GM10847 (cell line): Measurements from ENCODE around the gene ARID4A.

Experiments used
- POLR2A ChIP-seq: IDR thresholded peaks from 2 replicates; pipeline ENCODE4 v1.6.1; 2011; ENCODE audit not compliant: insufficient read length; ENCODE audit errors: extremely low read depth

Gene ARID4A

DNA sequence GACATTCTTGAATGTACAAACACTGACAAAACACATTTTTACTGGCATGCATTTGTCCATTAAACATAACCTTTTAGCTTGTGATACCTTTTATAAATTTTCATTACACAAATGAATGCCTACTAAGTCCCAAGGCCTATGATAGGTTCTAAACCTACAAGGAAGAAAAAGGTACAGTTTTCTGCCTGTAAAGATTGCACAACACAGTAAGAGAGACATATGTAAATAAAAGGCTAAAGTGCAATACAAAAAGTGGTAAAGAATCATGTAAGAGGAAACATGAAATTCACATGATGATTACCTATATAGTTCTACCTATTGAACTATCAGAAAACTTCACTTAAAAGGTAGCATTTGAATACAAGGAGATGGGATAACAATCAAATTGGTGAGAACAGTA is 14.6 kb upstream of the ARID4A start:
- no peak for TF ChIP-seq POLR2A

DNA sequence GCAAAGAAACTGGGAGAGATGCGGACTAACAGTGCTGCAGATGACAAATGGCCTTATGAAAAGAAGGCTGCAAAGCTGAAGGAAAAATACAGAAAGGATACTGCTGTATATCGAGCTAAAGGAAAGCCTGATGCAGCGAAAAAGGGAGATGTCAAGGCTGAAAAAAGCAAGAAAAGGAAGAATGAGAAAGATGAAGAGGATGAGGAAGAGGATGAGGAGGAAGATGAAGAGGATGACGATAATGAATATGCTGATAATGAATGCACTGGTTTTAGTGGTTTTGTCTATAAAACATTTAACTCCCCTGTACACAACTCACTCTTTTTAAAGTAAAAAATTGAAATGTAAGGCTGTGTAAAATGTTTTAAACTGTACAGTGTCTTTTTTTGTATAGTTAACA is 13.2 kb upstream of the ARID4A start:
- TF ChIP-seq POLR2A = no peak

DNA sequence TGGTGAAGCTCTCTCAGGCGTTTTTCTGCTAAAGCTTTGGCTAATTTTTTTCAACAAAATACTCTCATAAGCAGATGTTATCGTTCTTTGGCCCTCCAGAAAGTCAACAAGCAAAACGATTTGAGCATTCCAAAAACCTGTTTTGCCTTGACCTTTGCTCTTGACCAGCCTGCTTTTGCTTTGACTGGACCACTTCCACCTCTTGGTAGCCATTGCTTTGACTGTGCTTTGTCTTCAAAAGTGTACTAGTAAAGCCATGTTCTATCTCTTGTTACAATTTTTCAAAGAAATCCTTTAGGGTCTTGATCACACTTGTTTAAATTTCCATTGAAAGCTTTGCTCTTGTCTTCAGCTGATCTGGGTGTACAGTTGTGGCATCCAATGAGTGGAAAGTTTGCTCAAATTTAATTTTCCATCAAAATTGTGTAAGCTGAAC is 10.7 kb upstream of the ARID4A start:
- no peak for TF ChIP-seq POLR2A

DNA sequence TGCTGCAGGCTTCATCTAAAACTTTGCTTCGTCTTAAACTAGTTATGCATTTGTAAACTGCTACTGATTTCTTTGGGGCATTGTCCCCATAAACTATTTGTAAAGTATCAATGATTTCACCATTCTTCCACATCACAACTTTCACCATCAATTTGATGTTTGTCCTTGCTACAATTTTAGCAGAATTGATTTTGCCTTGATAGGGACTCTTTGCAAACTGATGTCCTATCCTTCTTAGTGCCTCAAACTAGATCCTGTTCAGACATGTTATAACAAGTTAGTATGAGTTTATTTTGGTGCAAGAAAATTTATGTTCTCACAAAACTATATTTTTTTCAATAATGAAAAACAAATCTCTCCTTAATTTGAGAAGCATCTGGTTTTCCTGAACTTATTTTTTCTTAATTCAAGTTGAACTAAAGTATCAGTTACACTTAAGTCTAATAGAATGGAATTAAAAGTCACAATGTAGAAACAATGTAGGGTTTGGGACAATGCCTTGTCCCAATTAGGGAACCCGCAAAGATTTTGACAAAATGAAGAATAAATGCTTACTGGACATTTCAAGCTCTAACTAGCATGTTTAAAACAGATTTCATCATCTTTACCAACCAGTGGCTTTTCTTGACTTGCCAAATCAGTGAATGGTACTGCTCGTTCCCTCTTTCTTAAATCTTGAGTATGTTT is 10.1 kb upstream of the ARID4A start:
- TF ChIP-seq POLR2A = no peak

- TF ChIP-seq POLR2A = no peak
Observed at GRCh38 chr14:58291646-58292045, 6.7 kb upstream of the ARID4A start.

GRCh38 chr14:58292187-58292586 is 6.2 kb upstream of the ARID4A start:
- no peak for TF ChIP-seq POLR2A

DNA sequence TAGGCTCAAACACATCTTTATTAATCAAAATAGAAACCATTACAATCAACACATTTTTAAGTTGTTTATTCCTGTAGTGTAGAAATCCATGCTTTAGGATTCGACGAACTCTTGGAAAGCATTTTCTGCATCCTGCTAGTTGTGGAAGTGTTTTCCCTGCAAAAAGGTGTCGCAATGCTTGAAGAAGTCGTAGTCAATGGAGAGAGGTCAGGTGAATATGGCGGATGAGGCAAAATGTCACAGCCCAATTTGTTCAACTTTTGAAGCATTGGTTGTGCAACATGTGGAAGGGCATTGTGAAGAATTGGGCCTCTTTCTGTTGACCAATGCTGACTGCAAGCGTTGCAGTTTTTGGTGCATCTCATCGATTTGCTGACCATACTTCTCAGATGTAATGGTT is 4.2 kb upstream of the ARID4A start:
- TF ChIP-seq POLR2A = no peak

DNA sequence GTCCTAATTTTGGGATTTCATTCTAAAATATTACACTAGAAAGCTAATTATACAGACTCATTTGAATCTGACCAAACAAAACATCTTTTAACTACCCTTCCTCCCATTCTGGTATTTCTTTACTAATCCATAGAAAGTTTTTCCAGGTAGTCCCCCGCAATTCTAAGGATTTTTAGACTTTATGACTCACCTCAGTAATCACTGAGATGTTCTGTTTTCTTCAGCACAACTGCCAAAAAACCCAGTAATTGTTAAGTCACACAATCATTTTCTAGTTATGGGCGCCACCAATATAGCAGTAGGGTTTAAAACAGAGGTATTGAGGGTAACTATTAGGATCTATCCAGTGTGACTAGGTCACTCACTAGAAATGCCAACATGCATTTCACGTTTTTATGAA is 1.6 kb upstream of the ARID4A start:
- TF ChIP-seq POLR2A = no peak

GRCh38 chr14:58297412-58297761 is 968 bp upstream of the ARID4A start:
- no peak for TF ChIP-seq POLR2A

- TF ChIP-seq POLR2A = peak; percentile 83
Observed at GRCh38 chr14:58297762-58298476, 436 bp upstream of the ARID4A start.

DNA sequence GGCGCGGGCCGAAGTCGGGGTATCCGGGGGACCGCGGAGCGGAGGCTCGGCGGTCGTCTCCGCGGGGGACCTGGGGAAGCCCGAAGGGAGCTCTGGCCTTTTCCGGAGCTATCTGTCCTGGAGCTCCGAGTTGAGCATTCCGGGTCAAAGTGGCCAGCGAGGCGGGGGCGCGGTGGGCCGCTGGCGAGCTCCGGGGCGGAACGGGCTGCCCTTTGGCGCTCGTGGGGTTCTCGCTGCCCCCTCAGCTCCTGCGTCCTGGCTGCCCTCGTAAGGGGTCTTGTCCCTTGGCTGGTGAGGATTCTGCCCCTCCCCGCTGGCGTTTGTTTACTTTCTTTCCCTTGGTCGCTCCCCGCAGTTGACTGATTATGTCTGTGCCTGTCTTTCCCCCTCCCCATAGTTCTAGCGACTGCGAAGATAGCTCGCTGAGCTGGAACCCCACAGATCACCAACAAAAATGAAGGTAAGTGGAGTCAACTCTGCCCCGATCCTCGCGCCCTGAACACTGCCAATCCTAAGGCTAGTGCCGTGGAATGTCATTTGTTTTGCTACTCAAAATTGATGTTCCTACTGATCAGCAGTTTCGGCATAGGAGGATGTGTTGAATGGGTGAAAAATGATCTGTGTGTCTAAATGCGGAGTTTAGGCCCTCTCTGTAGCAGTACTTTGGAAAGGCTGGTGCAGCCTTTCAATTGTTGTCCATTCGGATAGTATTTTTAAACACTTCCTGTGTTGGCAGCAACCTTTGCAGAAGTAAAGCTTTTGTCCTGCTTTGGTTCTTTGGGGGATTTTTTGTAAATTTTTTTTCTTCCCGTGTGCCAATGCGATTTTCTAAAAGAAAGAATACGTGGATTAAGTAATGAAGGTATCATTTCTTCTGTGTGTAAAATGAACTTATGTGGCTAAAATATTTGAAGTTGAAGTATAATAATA is 1.3 kb downstream of the ARID4A start:
- TF ChIP-seq POLR2A = no peak

DNA sequence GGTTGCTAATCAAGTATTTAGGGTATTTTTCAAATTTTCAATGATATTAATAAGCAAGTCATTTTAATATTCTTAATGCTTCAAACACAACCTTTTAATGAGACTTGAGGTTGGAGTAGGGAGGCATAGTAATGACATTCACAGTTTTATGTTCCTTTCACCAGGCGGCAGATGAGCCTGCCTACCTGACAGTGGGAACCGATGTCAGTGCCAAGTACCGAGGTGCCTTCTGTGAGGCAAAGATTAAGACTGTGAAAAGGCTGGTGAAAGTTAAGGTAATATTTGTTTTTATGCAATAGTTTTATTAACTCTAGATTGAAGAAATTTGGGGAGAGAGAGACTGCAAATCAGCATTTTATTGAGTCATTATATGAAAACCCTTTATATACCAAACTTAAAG is 3.1 kb downstream of the ARID4A start:
- TF ChIP-seq POLR2A = no peak

DNA sequence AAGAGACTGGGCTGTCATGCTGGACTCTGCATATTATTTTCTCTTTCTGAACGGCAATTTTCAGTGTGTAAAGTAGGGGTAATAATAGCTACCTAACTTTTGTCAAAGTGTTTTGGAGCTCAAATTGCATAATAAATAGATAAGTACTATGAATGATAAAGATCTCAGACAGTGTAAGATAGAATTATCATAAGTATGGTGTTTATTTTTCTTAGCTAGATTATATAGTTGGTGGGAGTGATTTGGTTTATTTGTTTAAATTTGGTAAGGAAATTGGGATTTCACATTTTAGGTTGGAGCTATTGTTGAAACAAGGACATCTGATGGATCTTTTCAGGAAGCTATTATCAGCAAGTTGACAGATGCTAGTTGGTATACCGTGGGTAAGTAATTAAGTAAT is 7.4 kb downstream of the ARID4A start:
- no peak for TF ChIP-seq POLR2A

- no peak for TF ChIP-seq POLR2A
Observed at GRCh38 chr14:58307597-58308316, 9.4 kb downstream of the ARID4A start.

DNA sequence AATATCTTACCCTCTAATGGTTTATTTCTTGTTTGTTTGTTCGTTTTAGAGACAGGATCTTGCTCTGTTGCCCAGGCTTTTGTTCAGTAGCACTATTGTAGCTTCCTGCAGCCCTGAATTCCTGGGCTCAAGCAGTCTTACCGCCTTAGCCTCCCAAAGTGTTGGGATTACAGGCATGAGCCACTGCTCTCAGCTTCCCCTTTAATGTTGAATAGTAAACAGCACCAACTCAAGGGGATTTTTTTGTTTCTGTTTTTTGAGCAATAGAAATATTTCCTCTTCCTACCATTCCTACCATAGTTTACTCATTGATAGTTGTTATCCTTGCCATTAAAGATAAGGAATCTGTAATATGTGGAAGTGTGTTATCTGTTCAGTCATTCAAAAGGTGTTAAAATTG is 10.7 kb downstream of the ARID4A start:
- TF ChIP-seq POLR2A = no peak

GRCh38 chr14:58313699-58314098 is 15.3 kb downstream of the ARID4A start:
- no peak for TF ChIP-seq POLR2A

DNA sequence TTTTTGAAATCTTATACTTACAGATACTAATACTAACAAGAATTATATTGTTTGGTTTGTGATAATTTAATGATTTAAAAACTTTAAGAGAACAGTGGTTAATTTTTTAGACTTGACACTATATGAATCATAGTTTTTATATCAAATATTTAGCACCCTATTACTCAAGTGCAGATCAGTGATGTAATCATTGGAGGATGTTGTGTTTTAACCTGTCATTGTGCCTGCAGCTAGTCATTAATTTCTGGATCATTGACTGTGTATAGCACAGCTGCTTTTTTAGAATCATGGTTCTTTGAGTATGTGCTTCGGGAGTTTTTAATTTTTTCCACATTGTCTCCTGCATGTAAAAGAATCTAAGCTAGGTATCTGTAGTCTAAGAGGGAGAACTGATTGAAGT is 17.3 kb downstream of the ARID4A start:
- TF ChIP-seq POLR2A = no peak
